ENCODE data around the gene ARHGAP35.
"Not testable (repeated sequence)": the region's sequence is repeated elsewhere in the genome, so short reads cannot be mapped to it uniquely, and the experiment has no call there.

Gene ARHGAP35

GRCh38 chr19:46871173-46871572 is 10.4 kb downstream of the ARHGAP35 start:
- DNase-seq, result not testable (repeated sequence)

GRCh38 chr19:46872967-46873366 is 12.2 kb downstream of the ARHGAP35 start:
- DNase-seq, result no peak

GRCh38 chr19:46875234-46875633 is 14.4 kb downstream of the ARHGAP35 start:
- DNase-seq, result no peak

GRCh38 chr19:46875657-46876056 is 14.9 kb downstream of the ARHGAP35 start:
- no peak for DNase-seq

GRCh38 chr19:46878613-46879375 is 18.0 kb downstream of the ARHGAP35 start:
- no peak for DNase-seq

GRCh38 chr19:46880431-46880830 is 19.6 kb downstream of the ARHGAP35 start:
- no peak for DNase-seq

GRCh38 chr19:46881092-46881491 is 20.3 kb downstream of the ARHGAP35 start:
- no peak for DNase-seq

GRCh38 chr19:46882034-46882433 is 21.2 kb downstream of the ARHGAP35 start:
- no peak for DNase-seq

GRCh38 chr19:46882751-46883150 is 22.0 kb downstream of the ARHGAP35 start:
- DNase-seq, result not testable (repeated sequence)

- DNase-seq, result no peak
Observed at GRCh38 chr19:46885411-46885810, 24.6 kb downstream of the ARHGAP35 start.

GRCh38 chr19:46886546-46887239 is 25.9 kb downstream of the ARHGAP35 start:
- no peak for DNase-seq

- DNase-seq, result no peak
Observed at GRCh38 chr19:46887240-46887782, 26.5 kb downstream of the ARHGAP35 start.

DNA sequence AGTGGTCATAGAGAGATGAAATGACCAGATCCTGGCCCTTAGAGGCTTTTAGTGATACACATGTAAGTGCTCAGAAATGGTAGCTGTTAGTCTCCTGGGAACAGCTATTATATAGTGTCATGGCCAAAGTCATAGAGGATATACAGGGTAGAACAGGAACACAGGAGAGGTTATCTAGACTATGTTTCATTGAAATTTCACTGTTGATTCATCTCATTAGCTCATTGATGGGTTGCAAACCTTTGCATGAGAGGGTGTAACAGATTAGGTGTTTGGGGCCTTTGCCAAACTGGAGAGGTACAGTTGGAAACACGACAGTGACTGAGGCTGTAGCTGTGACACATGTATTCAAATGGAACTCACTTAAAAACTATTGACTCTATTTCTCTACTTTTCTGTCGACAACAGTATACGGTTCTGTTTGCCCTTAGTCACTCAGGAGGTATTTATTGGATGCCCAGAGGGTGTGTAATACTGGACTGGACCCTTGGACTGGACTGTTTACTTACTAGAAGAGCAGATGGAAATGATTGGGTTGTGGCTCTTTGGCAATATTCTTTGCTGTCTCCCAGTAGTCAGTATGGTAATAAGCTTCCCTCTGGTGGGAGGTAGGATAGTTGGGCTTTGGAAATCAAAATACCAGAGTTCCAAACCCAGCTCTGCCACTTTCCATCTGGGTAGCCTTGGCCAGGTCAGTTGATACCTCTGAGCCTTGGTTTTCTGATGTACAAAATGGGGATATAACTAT is 29.8 kb downstream of the ARHGAP35 start:
- no peak for DNase-seq

- DNase-seq, result no peak
Observed at GRCh38 chr19:46892252-46893179, 31.7 kb downstream of the ARHGAP35 start.

GRCh38 chr19:46896076-46896794 is 35.4 kb downstream of the ARHGAP35 start:
- no peak for DNase-seq

DNA sequence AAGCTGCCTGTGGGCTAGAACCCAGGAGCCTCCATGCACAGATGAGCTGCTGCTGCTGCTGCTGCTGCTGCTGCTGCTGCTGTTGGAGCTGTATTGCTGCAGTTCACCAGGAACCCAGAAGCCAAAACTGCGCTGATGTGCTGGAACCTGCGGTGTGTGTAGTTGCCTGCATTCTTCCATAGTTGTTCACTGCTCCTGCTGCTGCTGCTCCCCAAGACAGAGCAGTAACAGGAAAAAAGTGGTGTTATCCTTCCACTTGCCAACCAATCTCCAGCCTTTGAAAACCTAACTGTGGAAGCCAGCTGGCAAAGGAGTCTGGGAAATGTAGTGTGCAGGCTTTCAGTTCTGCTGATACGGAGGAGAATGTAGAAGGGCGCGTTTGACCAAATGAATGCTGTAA is 37.9 kb downstream of the ARHGAP35 start:
- DNase-seq, result no peak

DNA sequence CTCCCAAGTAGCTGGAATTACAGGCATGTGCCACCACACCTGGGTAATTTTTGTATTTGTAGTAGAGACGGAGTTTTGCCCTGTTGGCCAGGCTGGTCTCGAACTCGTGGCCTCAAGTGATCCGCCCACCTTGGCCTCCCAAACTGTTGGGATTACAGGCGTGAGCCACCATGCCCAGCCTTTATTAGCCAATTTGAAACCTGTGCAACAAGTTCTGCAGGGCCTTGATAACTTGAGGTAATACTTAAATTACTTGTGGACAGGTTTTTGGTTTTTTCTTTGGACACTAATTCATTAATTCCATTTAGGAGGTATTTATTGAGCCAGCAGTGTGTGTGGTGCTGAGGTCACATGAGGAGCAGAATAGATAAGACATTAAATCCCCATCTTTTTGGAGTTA is 39.5 kb downstream of the ARHGAP35 start:
- DNase-seq, result no peak

GRCh38 chr19:46901701-46902401 is 41.1 kb downstream of the ARHGAP35 start:
- DNase-seq, result no peak

DNA sequence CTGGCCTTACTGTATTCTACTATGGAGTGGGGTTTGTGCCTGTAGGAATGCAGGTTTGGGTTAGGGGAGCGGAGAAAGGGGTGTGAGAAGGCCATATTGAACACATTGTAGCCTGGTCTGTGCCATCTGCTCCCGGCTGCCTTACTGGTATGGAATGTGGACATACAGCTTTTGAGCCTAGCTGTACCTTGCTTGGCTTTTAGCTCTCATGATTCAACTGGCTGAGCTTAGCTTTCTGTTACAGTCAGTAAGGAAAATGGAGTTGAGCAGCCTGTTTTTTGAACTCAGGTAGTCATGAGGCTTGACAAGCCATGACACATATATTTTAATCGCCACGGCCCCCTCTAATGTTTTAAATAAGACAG is 41.6 kb downstream of the ARHGAP35 start:
- DNase-seq, result no peak

DNA sequence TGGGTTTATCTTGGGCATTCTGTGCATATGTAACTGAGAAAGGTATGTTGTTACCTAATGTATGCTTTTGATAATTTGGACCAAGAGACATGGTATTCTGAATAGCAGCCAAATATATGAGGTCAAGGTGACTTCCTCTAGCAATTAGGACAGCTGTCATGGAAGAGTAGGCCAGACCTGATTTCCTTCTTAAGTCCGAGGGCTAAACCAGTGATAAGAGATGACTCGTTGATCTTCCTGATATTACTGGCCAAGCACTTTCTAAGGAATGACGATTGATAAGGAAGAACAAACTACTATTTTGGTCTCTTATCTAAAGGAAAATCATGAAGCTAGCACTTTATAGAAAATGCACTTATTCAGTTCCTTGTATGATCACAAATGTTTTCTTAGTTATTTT is 42.7 kb downstream of the ARHGAP35 start:
- no peak for DNase-seq
